Panc1 (cell line): ENCODE measurements around the gene PSMD12. TPM values are rescaled to one million over a fixed set of nuclear protein-coding genes. Genes with fewer than 3 reads are reported as not detected.

ENCODE experiments used
- total RNA-seq: library from RNA; stranded (reverse); gene quantifications from one replicate; pipeline ENCODE4 v1.2.1, GENCODE V29; 2021; ENCODE audit not compliant: unreplicated experiment

PSMD12 gene
- total RNA-seq, 1 experiment from 2014 or later = 50.2 TPM

Other genes starting within 250 kb of the PSMD12 start
- gene HELZ, start 121.4 kb downstream of the PSMD12 start, total RNA-seq = 15.0 TPM
- gene PITPNC1, start 10.7 kb upstream of the PSMD12 start, total RNA-seq = 20.8 TPM